Raji (cell line): ENCODE data around the gene HPGD.

Source experiments
- POLR2A ChIP-seq: IDR thresholded peaks from 2 replicates; pipeline ENCODE4 v1.6.1; 2011; ENCODE audit warnings: low read depth, low read length, control low read depth; ENCODE audit not compliant: insufficient read depth

Gene HPGD

DNA sequence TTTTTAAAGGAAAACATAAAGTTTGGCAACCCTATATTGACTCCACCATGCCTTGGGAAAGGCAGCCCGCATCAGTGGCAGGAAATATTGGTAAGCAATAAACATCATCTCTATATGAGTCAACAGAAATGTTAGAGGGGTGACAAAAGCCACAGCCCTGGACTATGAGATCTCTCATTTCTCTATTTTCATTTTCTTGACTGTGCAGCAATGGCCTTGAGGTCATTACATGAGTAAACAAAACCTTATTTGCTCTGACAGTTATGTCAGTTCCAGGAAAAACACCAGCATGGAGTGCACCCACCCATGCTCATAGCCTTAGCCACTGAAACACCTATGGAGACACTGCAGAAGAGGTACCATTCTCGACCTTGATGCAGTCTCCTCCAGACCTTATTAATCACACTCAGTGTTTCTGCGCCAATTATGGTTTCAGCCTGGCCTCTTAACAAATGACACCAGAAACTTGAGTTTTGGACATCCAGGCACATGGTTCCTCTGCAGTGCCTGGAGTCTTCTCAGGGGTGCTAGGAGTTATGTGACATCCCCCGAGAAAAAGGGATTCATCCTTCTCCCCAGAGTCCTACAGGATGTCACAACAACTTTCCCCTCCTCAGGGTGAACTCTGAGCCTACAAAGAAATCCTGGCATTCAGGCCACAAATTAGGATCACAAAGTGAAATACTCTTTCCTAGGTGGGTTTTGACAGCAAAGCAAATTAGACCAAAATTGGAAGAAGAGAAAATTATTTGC is 16.0 kb upstream of the HPGD start:
- no peak for TF ChIP-seq POLR2A

DNA sequence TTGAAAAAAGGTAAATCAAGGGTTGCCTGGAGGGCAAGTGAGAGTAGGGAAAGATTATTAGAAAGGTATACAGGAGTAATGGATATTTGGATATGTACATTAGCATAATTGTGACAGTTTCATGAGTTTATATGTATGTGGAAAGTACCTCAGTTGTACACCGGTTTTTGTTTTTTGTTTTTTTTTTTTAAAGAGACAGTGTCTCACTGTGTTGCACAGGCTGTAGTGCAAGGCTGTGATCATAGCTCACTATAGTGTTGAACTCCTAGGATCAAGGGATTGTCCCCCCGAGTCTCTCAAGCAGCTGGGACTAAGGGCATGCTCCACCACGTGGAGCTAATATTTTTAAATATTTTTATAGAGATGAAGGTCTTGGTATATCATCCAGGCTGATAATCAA is 15.3 kb upstream of the HPGD start:
- TF ChIP-seq POLR2A, result no peak

DNA sequence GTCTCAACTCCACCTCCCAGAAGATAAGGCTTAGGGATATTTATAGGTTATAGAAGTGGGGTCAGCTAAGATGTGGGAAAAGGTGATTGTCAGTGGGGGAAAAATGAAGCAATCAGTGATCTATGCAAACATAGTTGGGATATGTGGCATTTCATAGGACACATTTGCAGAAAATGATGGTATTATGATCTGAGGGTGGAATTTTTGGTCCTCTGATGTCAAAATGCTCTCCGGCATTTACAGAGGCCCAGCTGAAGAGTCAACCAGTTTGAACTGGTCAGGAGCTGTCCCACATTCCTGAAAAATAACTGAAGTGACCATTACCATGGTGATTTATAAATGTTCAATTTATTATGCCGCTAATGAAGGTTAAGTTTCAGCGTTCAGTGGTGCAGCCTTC is 12.2 kb upstream of the HPGD start:
- TF ChIP-seq POLR2A, result no peak

DNA sequence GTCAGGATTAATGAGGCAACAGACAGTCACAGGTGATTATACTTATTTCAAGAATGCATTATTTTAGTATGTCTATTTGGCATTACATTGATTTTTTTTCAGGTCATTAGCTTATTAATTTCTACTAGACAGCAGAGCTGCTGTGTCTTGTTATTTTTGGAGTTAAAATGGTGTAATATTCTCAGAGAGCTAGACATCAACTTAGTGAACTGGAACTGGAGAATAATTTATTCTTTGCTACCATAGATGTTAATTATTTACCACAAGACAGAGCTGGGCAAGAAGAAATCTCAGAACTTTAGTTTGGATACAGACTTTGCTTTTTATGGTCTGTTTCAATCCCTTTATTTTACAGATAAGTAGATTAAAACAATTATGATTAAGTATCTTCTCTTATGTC is 10.2 kb upstream of the HPGD start:
- no peak for TF ChIP-seq POLR2A

DNA sequence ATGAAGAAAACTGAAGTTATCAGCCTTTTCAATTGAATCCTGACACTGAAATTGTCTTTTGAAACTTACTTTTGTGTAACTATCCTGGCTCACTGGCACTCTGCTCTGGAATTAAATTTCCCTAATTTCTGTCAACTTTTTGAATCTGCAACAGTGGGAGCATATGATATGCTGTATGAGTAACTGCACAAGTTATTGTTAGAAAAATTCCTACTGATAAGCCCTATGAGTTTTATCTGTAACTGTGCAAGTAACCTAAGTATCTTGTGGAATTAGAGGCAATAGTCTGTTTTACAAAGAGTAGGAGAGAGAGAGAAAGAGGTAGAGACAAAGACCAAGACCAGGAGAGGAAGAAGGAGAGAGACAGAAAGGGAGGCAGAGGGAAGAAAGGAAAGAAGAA is 9.2 kb upstream of the HPGD start:
- no peak for TF ChIP-seq POLR2A

DNA sequence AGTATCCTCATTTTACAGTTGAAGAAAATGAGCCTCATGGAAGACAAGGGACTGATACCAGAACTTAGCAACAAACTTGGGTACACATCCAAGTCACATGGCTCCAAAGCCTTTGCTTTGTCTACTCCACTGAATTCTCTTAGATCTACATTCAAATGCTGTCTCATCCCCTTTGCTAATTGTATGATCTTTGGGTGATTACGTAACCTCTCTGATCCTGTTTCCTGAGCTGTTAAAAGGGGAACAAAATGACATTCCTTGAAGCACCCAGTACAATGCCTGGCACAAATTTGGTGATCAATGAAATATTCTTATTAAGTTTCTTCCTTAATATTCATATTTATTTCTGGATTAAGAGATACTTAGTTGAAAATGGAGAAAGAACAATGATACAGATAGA is 5.9 kb upstream of the HPGD start:
- TF ChIP-seq POLR2A, result no peak

DNA sequence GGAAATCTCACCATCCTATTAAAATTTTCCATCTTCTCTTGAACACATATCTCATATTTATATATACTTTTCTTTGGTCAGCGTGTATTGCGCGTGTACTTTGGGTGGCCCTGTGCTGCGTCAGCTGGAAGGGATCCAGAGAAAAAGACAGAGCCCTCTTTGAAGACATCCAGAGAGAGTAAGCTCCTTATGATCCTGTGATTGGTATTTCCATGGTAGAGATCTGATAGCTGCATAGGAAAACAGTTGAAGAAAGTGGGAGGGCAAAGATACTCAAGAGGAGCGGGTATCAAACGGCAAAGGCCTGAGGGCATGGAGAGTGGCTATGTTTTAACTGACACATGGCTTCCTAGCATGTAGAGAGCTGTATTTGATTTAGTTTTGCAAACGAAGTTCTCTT is 4.4 kb upstream of the HPGD start:
- TF ChIP-seq POLR2A, result no peak

DNA sequence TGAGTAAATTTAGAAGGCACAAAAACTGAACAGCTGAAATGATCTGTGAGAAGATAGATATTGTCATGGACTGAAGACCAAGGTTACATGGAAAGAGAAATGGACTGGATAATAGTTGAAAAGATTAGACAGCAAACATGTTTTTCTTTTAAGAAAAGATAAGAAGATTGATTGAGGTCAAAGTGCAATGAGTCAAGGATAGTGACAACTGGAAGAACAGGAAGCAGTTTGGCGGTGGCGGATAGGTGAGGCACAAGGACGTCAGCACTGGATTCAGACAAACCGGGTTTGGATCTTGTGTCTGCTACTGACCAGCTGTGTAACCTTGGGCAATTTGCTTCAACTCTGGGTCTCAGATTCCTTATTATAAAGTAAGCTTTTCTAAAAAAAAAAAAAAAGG is 2.0 kb upstream of the HPGD start:
- TF ChIP-seq POLR2A, result no peak

DNA sequence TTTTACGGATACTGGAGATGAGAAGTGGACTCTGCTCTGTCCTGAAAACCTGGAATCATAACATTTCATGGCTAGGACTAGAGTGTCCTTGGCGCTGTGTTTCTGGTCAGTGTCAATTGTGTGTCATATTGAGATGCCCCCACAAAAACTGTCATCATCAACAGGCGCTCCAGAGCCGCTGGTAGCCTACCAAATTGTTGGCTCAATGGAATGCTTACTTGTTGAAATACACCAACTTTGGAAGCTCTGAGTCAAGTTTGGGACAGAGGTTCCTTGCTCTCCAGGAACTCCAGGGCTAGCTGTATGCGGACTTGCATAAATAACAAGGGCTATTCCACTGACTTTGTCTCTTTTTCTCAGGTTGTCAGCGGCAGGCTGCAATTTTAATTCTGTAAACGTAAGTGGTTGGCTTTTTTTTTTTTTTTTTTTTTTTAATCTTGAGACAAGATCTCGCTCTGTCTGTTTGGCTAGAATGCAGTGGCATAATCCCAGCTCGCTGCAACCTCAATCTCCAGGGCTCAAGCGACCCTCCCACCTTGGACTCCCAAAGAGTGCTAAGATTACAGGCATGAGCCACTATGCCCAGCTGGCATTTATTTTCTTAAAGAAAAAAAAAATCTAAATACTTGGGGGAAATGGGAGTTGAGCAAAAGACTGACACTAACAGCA is 871 bp upstream of the HPGD start:
- no peak for TF ChIP-seq POLR2A

DNA sequence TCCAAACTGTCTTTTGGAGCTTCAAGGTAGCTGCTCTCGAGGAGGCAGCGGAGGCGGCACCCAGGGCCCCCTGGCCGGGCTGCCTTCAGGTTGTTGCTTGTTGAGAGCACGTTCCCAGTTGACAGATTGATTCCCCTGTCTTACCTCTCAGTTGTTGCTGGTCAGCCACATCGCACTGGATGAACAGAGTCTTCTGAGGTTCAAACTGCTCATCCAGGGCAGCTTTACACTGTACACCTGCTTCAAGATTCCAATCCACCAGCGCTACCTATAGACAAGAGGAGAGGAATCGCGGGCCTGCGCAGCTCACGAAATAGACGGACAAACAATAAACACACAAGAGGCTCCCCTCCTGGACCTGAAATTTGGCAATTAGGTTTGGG is 497 bp downstream of the HPGD start:
- no peak for TF ChIP-seq POLR2A

DNA sequence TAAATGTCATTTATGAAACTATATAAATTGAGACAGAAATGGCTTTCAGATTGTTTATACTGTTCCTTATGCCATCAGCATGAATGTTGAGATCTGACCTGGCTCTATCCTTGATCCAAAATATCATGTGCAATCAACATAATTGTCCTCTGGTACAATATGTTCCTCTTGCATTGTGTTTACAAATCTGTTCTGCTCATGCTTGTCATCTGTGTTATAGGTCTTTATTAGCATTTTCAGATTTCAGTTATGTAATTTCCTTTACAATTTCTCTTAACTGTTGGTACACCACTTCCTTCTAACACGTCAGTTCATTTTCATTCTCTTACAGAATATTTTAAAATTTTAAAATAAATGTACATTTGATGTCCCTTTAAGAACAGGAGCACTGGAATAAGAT is 1.6 kb downstream of the HPGD start:
- no peak for TF ChIP-seq POLR2A

DNA sequence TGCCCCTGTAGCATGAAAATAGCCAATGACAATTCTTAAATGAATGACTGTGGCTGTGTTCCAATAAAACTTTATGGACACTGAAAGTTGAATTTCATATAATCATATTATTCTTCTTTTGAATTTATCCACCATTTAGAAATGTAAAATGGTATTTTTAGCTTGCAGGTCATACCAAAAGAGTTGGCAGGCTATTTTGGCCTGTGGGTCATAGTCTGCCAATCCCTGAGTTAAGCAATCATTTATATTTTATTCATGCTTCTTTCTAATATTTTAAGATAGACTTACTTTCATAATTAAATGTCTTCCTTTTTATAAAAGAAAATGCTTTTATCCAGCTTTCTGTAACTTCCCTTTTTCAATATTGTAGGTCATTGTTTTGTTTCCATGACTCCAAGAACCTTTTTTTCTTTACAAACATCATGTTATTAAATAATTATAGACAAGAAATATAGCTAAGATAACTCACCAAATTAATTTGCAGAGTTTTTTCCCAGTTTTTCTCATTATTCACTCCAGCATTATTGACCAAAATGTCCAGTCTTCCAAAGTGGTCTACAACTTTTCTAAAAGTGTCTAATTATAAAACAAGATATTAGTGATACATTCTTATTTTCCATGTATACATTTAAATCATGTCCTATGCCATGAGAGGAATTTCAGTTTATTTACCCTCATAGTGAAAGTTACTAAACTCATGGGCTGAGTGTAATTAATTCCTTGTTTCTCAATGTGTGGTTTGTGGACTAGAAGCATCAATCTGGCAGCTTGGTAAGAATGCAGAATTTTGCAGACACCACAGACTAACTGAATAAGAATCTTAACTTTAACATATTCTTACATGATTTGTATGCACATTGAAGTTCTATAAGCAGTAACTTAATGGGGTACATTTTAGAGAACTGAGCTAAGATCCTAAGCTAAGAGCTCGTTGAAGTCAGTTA is 4.5 kb downstream of the HPGD start:
- TF ChIP-seq POLR2A, result no peak

DNA sequence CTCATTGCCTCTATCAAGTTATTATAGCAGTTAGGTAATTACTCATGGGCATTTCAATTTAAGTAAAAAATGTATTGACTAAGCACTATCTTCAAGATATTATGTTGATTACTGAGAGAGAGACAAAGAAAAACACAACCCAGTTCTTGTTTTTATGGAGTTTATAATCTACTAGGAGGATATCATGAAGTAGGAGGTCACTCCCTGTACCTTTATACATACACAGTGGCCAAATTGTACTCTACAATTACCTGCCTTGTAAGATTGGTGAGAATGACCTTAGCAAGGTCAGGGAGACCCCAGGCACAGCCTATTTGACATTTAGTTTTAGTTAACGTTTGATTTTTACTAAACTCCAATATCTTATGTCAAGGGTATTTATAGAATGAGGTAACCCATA is 5.5 kb downstream of the HPGD start:
- TF ChIP-seq POLR2A, result no peak

DNA sequence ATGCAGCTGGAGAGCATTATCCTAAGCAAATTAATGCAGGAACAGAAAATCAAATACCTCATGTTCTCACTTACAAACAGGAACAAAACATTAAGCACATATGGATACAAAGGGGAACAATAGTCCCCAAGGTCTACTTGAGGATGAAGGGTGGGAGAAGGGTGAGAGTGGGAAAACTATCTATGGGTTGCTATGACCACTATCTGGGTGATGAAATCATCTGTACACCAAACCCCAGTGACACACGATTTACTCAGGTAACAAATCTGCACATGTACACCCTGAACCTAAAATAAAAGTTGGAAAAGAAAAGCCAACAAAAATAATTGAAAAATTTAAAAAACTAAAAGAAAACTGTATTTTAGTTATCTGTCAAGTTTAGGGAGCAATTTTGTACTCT is 5.9 kb downstream of the HPGD start:
- TF ChIP-seq POLR2A, result no peak

DNA sequence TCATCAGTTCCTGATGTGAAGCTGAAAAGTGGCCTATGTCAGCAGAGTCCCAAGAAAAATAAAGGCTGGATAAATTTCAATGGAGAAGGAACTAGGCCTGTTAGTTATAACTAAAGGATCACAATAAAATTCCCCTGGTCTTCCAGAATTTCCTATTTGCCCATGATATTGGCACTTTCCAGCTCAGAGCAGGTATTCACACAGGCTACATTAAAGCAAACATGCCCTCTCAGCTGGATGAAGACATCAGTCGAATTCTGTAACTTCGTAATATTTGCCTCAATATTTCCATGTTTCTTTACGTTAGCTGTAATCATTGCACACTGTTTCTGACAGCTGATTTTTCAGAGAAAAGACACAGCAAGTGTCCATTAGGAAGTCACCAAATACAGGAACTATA is 9.5 kb downstream of the HPGD start:
- no peak for TF ChIP-seq POLR2A

DNA sequence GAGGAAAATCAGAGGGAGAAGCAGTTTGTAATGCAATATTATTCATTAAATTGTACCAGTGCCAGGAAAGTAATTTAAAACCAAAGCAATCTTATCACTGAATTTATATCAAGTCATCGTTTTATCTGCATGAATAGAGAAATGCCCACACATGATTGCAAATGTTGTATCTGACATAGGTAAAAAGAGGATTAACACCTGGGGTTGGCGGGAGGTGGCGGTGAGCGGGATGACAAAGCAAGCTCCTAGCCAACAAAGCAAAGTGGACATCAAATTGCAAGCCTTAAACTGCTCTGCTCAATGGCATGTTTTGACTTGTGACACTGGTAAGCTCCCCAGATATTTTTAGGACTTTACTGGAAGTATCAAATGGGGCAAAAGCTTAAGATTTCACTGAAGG is 16.4 kb downstream of the HPGD start:
- no peak for TF ChIP-seq POLR2A
